Activated T-cell treated with anti-CD3 and anti-CD28 coated beads, Interleukin-2, amount 50 U/mL, for 72 hours (primary cell): ENCODE data around the gene OR4N5. TPM values are rescaled to one million over a fixed set of nuclear protein-coding genes. Genes with fewer than 3 reads are reported as not detected.
"Not testable (repeated sequence)": the region's sequence is repeated elsewhere in the genome, so short reads cannot be mapped to it uniquely, and the experiment has no call there.

Source experiments
- ATAC-seq, 2 donors: fragments of 150-1000 bp; cut with Tn5 transposase; replicated peaks in 1 of 2; 2 replicates each; pipeline ENCODE4 v1.10.0; 2021; ENCODE audit warnings: moderate library complexity in 2 of 2, mild to moderate bottlenecking in 1 of 2
- DNase-seq, 2 donors: peaks; one replicate each; pipeline ENCODE4 v3.0.0; 2021 to 2022; ENCODE audit warnings: mixed read lengths in 1 of 2
- H3K27ac Mint-ChIP-seq: one replicate; pipeline ENCODE4 v1.8.0; 2022; ENCODE audit warnings: mild to moderate bottlenecking, moderate library complexity, mixed read lengths
- H3K27me3 Mint-ChIP-seq: one replicate; pipeline ENCODE4 v1.8.0; 2022; ENCODE audit warnings: low read depth, mixed read lengths
- H3K36me3 Mint-ChIP-seq, 2 donors: one replicate each; pipeline ENCODE4 v1.8.0; 2022; ENCODE audit warnings: mixed read lengths in 2 of 2, mild to moderate bottlenecking in 1 of 2; ENCODE audit not compliant: insufficient read depth in 2 of 2
- H3K4me1 Mint-ChIP-seq: one replicate; pipeline ENCODE4 v1.8.0; 2022; ENCODE audit warnings: low read depth, mixed read lengths
- H3K4me3 Mint-ChIP-seq, 2 donors: one replicate each; pipeline ENCODE4 v1.8.0; 2022; ENCODE audit warnings: mild to moderate bottlenecking in 2 of 2, mixed read lengths in 2 of 2, moderate library complexity in 2 of 2
- H3K9me3 Mint-ChIP-seq, 2 donors: one replicate each; pipeline ENCODE4 v1.8.0; 2022; ENCODE audit warnings: mixed read lengths in 2 of 2
- total RNA-seq, 2 donors: library from RNA; stranded (reverse); gene quantifications; one replicate each; pipeline ENCODE4 v1.2.3, GENCODE V29; 2022

The OR4N5 gene, protein sequence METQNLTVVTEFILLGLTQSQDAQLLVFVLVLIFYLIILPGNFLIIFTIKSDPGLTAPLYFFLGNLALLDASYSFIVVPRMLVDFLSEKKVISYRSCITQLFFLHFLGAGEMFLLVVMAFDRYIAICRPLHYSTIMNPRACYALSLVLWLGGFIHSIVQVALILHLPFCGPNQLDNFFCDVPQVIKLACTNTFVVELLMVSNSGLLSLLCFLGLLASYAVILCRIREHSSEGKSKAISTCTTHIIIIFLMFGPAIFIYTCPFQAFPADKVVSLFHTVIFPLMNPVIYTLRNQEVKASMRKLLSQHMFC
- total RNA-seq, result not detected

DNA sequence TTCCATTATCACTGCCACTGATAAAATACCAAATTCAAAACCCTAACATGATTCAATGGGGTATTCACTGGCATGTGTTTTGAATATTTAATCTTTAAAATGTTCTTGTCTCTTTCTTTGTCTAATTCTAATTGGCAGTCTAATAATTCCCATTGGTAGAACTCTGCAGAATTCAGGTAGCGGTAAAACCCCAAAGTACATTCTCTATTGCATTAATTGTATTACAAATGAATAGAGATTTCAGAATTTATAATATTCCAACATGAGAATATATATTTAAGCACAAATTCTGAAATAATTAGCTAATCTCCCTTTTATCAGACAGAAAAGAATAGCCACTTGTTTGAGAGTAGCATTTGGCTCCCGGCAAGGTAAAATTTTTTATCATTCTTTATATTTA lies at the start of gene OR4N5:
OR4N5 (plus strand) TSS at position 301 of the 400 bp plus-strand sequence. CDS start 4,916 bp downstream, outside the sequence.
- Mint-ChIP-seq H3K9me3 (no peaks in the 10 kb centered on the region), H3K27ac (no peak within 1 kb of the TSS), H3K4me1 (no peaks in the 10 kb centered on the region)

DNA sequence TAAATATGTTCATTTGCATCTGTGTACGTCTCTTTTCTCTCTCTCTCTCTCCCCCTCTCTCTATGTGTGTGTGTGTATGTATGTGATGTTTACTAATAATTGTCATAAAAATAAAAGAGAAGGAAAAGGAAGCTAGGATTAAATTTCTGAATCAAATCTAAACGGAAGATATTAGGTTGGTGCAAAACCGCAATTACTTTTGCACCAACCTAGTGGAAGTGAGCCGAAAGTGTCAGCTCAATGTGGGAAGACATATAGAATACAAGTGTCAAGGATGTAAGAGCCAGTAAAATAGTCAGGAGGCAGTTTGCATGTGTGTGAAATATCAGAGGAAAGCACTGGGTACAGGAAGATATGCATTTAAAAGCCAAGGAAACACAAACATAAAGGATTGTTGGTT lies 46.6 kb upstream of the OR4N5 start:
- ATAC-seq (no peak), DNase-seq (no peak)
- Mint-ChIP-seq H3K4me3 (no peak overlapping the region), H3K27me3 (no peaks in the 10 kb centered on the region), H3K27ac (no peak overlapping the region), H3K9me3 (no peaks in the 10 kb centered on the region), H3K36me3 (no peaks in the 10 kb centered on the region), H3K4me1 (no peaks in the 10 kb centered on the region)

More for the DNA sequence above, at the start of gene OR4N5:
- no peaks in the 10 kb centered on the region for H3K36me3 Mint-ChIP-seq
- no peak for ATAC-seq
- DNase-seq, result no peak
- peaks cover 7% of the 10 kb centered on the region for H3K27me3 Mint-ChIP-seq
- H3K4me3 Mint-ChIP-seq, result no peak within 1 kb of the TSS

DNA sequence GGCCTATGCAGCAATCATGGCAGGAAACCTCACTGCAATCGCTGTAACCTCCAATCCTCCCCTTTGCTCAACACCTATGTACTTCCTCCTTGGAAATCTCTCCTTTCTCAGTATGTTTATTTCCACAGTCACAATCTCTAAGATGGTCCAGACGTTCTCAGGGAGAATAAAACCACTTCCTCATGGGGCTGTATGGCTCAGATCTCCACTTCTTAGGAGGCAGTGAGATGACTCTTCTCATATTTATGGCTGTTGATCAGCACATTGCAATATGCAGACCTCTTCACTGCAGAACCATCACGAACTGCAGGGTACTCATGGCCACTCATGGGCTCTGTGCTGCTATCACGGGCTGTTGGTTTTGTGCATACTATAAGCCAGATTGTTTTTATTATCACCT lies 45.2 kb upstream of the OR4N5 start:
- Mint-ChIP-seq H3K9me3 (no peaks in the 10 kb centered on the region), H3K4me3 (no peak overlapping the region)

DNA sequence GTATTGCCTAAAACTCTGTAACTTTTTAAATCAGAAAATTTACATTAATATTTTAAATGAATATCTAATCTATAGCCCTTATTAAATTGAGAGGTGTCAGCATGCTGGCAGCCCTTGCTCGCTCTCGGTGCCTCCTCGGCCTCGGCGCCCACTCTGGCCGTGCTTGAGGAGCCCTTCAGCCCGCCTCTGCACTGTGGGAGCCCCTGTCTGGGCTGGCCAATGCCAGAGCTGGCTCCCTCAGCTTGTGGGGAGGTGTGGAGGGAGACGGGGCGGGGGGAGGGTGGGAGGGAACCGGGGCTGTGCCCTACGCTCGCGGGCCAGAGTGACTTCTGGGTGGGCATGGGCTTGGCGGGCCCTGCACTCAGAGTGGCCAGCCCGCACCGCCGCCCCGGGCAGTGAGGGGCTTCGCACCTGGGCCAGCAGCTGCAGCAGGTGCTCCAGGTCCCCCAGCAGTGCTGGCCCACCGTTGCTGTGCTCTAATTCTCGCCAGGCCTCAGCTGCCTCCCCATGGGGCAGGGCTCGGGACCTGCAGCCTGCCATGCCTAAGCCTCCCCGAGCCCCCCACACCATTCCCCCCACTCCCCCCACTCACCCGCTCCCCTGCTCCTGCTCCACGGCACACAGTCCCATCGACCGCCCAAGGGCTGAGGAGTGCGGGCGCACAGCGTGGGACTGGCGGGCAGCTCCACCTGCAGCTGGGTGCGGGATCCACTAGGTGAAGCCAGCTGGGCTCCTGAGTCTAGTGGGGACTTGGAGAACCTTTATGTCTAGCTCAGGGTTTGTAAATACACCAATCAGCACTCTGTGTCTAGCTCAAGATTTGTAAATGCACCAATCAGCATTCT lies 39.5 kb upstream of the OR4N5 start:
- H3K4me1 Mint-ChIP-seq, ATAC-seq, H3K27ac Mint-ChIP-seq, H3K9me3 Mint-ChIP-seq, DNase-seq, H3K27me3 Mint-ChIP-seq, H3K4me3 Mint-ChIP-seq, H3K36me3 Mint-ChIP-seq: not testable (repeated sequence)

More for the DNA sequence above, 45.2 kb upstream of the OR4N5 start:
- Mint-ChIP-seq H3K4me1 (no peaks in the 10 kb centered on the region), H3K27me3 (peaks cover 1% of the 10 kb centered on the region), H3K36me3 (no peaks in the 10 kb centered on the region), H3K27ac (no peak overlapping the region)
- DNase-seq (no peak), ATAC-seq (no peak)

DNA sequence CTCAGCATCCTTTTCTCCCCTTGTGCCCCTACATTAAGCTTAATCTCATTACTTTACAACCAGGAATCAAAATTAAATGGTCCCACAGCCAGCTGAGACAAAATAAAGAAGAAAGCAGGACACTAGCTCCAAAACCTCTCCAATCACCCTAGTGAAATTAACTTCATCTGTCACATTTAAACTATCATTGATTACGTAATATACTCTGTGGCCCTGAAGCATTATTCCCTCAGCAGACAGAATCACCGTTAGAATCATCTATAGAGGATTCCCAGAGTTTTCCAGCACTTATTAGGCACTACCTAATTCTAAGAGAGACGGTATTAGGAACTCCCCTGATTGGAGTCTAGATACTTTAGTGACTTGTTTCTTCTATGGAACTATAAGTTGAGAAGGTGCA lies 28.2 kb upstream of the OR4N5 start, which contains the start of gene OR4K17:
OR4K17 (plus strand) TSS at position 302 of the 400 bp plus-strand sequence. CDS start 6,761 bp downstream, outside the sequence.
- Mint-ChIP-seq H3K9me3 (peaks cover under 1 to 1% of the 10 kb centered on the region in 2 donors), H3K4me3 (no peak within 1 kb of the TSS), H3K27ac (no peak within 1 kb of the TSS), H3K4me1 (no peaks in the 10 kb centered on the region), H3K36me3 (no peaks in the 10 kb centered on the region), H3K27me3 (peaks cover 11% of the 10 kb centered on the region)
- DNase-seq, result no peak
- no peak for ATAC-seq

DNA sequence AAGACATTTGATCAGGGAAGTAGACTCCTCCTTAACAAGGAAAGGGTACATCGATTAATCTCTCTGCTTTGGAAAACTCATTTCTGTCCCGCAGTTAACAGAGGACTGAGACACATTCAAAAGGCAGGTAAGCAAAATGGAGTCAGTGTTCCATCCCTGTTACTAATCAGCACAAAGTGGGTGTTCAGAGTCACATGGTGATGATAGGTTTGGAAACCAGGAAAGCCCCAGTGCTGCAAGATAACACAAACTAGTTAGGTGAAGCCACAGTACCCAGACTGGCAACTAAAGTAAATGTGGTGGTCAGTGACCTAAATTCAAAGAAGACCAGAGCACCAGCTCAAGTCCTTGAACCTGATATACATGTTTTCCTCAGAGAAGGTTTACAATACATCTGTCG lies 26.3 kb upstream of the OR4N5 start:
- DNase-seq, result no peak
- Mint-ChIP-seq H3K27me3 (peaks cover 11% of the 10 kb centered on the region), H3K9me3 (no peaks in the 10 kb centered on the region), H3K36me3 (no peaks in the 10 kb centered on the region), H3K4me3 (no peak overlapping the region), H3K27ac (no peak overlapping the region), H3K4me1 (no peaks in the 10 kb centered on the region)
- ATAC-seq, result no peak

DNA sequence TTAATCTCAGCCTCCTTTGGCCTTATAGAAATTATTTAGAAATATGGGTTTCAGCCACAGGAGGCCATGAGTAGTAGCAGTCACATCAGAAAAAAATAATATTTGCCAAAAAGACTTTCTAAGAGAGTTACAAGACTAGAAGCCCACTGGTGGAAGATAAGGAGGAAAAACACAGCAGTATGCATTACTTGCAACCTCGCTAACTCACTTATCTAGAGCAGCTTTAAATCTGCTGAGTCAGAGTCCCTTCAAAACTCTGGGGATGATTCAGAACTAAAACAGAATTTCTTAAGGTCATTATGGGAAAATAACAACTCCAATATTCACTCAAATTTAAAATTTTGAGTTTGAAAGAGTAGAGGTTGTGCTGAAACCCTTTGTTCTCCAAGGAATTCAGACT lies 21.9 kb upstream of the OR4N5 start:
- Mint-ChIP-seq H3K27ac (no peak overlapping the region), H3K27me3 (peaks cover under 1% of the 10 kb centered on the region), H3K36me3 (no peaks in the 10 kb centered on the region), H3K9me3 (peaks cover 4 to 9% of the 10 kb centered on the region in 2 donors), H3K4me3 (no peak overlapping the region), H3K4me1 (no peaks in the 10 kb centered on the region)
- ATAC-seq (no peak), DNase-seq (no peak)

DNA sequence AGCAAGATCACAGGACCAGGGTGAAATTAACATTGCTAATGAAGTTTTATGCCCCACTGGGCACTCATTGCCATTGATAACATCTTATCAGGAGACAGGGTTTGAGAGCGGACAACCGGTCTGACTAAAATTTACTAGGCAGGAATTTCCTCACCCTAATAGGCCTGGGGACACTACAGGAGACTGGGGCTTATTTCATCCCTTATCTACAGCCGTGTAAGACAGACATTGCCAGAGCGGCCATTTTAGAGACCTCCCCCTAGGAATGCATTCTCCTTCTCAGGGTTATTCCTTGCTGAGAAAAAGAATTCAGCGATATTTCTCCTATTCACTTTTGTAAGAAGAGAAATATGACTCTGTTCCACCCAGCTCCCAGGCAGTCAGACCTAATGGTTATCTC lies 19.8 kb upstream of the OR4N5 start:
- Mint-ChIP-seq H3K9me3 (peaks cover 4 to 10% of the 10 kb centered on the region in 2 donors), H3K4me1 (no peaks in the 10 kb centered on the region), H3K4me3 (no peak overlapping the region), H3K27ac (no peak overlapping the region), H3K36me3 (no peaks in the 10 kb centered on the region), H3K27me3 (no peaks in the 10 kb centered on the region)
- no peak for DNase-seq
- ATAC-seq, result no peak

DNA sequence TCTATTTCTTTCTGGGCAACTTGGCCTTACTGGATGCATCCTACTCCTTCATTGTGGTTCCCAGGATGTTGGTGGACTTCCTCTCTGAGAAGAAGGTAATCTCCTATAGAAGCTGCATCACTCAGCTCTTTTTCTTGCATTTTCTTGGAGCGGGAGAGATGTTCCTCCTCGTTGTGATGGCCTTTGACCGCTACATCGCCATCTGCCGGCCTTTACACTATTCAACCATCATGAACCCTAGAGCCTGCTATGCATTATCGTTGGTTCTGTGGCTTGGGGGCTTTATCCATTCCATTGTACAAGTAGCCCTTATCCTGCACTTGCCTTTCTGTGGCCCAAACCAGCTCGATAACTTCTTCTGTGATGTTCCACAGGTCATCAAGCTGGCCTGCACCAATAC lies 5.3 kb downstream of the OR4N5 start:
- DNase-seq (no peak), ATAC-seq (no peak)
- Mint-ChIP-seq H3K36me3 (no peaks in the 10 kb centered on the region), H3K4me3 (no peak overlapping the region), H3K27ac (no peak overlapping the region), H3K27me3 (no peaks in the 10 kb centered on the region), H3K4me1 (no peaks in the 10 kb centered on the region), H3K9me3 (no peaks in the 10 kb centered on the region)

DNA sequence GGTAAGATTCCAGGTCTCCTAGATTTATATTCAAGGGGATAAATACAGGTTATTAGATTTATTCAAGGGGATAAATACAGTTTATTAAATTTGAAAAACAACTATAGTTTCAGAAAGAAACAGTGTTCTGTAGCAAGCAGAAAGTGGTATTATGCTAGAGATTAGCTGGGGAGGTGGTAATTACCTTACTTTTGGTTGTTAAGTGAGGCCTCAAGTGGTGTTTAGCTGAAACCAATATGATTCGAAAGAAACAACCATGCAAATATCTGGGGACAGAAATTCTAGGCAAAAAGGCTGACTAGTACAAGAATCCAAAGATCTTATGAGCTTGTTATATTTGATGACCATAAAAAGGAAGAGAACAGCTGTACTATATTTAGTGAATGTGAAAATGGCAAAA lies 6.2 kb downstream of the OR4N5 start:
- no peaks in the 10 kb centered on the region for H3K9me3 Mint-ChIP-seq
- H3K4me1 Mint-ChIP-seq, result no peaks in the 10 kb centered on the region
- ATAC-seq (no peak), DNase-seq (no peak)
- H3K36me3 Mint-ChIP-seq, result no peaks in the 10 kb centered on the region
- H3K4me3 Mint-ChIP-seq, result no peak overlapping the region
- no peaks in the 10 kb centered on the region for H3K27me3 Mint-ChIP-seq
- H3K27ac Mint-ChIP-seq, result no peak overlapping the region

DNA sequence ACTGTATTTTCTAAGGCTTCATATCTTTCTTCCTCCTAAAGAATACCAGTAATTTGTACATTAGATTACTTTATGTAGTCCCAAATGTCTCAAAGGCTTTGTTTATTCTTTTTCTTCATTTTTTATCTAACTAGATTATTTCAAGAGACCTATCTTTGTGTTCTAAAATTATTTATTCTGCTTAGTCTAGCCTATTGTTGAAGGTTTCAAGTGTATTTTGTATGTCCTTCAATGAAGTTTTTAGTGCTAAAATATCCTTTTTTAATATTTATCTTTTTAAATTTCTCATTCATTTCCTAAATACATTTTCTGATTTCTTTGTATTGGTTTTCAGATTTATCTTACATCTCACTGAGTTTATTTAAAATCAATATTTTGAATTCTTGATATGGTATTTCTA lies 25.8 kb downstream of the OR4N5 start:
- Mint-ChIP-seq H3K36me3 (no peaks in the 10 kb centered on the region), H3K9me3 (peaks cover 9 to 13% of the 10 kb centered on the region in 2 donors), H3K27me3 (no peaks in the 10 kb centered on the region), H3K27ac (no peak overlapping the region), H3K4me1 (no peaks in the 10 kb centered on the region), H3K4me3 (no peak overlapping the region)
- no peak for DNase-seq
- ATAC-seq, result no peak

DNA sequence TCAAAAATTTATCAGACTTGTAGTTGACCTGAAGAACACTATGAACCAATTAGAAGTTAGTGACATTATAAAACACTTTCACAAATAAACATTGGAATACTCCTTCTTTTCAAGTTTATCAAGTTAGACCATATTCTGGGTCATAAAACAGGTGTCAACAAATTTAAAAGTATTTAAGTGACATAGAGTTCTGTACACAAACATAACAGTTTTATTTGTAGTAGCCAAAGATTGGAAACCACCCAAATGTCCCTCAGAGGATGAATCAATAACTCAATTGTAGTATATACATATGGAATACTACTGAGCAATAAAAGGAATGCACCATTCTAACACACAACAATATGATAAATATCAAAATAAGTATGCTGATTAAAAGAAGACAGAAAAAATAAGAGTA lies 28.5 kb downstream of the OR4N5 start:
- Mint-ChIP-seq H3K4me3 (no peak overlapping the region), H3K27me3 (peaks cover 6% of the 10 kb centered on the region), H3K4me1 (no peaks in the 10 kb centered on the region), H3K27ac (no peak overlapping the region), H3K9me3 (peaks cover 9 to 13% of the 10 kb centered on the region in 2 donors), H3K36me3 (no peaks in the 10 kb centered on the region)
- ATAC-seq (no peak), DNase-seq (no peak)

DNA sequence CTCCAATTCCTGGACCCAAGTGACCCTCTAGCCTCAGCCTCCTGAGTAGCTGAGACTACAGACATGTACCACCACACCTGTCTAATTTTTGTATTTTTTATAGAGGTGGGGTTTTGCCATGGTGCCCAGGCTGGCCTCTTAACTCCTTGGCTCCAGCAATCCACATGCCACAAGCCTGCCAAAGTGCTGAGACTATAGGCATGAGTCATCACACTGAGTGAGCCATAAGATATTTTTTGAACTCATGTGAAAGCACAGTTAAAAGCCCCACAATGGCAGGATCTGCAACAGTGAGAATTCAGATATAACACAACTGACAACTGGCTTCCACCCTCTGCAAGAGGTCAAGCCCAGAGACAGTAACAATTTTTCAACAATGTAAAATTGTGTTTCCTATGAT lies 31.2 kb downstream of the OR4N5 start:
- H3K36me3 Mint-ChIP-seq, H3K9me3 Mint-ChIP-seq, ATAC-seq, H3K4me3 Mint-ChIP-seq, H3K27ac Mint-ChIP-seq, H3K27me3 Mint-ChIP-seq, H3K4me1 Mint-ChIP-seq, DNase-seq: not testable (repeated sequence)
